ENCODE results near the gene GNE.
"Not testable (repeated sequence)": the region's sequence is repeated elsewhere in the genome, so short reads cannot be mapped to it uniquely, and the experiment has no call there.

GNE gene

DNA sequence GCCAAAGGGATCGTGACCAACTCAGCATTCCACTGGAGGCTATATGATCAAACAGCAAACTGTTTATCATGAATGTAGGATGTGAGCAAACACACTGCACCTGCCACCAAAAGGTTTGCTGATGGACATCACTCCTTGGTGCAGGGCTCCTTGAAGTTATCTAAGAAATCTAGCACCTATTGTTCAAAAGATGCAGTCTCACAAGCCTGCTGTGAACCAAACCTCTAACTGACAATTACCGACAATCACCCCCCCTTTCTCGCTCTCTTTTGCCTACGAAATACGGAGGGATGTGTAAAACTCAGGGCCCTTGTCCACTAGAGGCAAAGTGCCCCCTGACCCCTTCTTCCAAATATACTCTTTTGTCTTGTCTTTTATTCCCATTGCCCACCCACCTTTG lies 70.0 kb downstream of the GNE start:
- no peak for DNase-seq (ENCODE audit: low read depth in 2 of 2)
- TF ChIP-seq, protein P1, sequence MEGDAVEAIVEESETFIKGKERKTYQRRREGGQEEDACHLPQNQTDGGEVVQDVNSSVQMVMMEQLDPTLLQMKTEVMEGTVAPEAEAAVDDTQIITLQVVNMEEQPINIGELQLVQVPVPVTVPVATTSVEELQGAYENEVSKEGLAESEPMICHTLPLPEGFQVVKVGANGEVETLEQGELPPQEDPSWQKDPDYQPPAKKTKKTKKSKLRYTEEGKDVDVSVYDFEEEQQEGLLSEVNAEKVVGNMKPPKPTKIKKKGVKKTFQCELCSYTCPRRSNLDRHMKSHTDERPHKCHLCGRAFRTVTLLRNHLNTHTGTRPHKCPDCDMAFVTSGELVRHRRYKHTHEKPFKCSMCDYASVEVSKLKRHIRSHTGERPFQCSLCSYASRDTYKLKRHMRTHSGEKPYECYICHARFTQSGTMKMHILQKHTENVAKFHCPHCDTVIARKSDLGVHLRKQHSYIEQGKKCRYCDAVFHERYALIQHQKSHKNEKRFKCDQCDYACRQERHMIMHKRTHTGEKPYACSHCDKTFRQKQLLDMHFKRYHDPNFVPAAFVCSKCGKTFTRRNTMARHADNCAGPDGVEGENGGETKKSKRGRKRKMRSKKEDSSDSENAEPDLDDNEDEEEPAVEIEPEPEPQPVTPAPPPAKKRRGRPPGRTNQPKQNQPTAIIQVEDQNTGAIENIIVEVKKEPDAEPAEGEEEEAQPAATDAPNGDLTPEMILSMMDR (IDR thresholded peaks at IDR 0.05; ENCODE audit: low read depth, low read length): no peak
- H3K4me3 ChIP-seq (replicated peaks in 1 of 2; ENCODE audit: low read depth in 2 of 2, low read length in 2 of 2): no peak overlapping the region

DNA sequence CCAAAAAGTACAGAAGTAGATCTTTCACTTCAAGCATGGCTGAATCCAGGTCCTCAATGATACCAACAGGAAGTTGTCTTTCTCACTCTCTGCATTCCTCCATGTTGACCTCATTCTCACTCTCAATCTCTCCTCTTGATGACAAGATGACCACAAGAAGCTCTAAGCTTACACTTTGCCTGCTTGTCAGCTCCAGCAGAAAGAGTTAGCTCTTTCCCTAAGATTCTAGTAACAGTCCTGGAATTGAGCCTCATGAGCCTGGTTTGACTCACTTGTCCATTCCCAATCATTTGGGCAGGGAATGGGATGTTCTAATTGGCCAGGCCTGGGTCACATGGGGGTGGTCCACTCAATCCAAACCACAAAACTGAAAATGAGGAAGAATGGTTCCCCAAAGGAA lies 70.8 kb downstream of the GNE start:
- peak; percentile 73 to 77 for DNase-seq (ENCODE audit: low read depth in 2 of 2)
- H3K4me3 ChIP-seq (replicated peaks in 1 of 2; ENCODE audit: low read depth in 2 of 2, low read length in 2 of 2): no peak overlapping the region
- TF ChIP-seq, protein P1 (IDR thresholded peaks at IDR 0.05; ENCODE audit: low read depth, low read length): no peak

DNA sequence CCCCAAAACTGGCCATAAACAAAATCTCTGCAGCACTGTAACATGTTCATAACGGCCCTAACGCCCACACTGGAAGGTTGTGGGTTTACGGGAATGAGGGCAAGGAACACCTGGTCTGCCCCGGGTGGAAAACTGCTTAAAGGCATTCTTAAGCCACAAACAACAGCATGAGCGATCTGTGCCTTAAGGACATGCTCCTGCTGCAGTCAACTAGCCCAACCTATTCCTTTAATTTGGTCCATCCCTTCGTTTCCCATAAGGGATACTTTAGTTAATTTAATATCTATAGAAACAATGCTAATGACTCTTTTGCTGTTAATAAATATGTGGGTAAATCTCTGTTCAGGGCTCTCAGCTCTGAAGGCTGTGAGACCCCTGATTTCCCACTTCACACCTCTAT lies 78.0 kb downstream of the GNE start:
- not testable (repeated sequence) for DNase-seq (ENCODE audit: low read depth in 2 of 2); H3K4me3 ChIP-seq (replicated peaks in 1 of 2; ENCODE audit: low read depth in 2 of 2, low read length in 2 of 2)

DNA sequence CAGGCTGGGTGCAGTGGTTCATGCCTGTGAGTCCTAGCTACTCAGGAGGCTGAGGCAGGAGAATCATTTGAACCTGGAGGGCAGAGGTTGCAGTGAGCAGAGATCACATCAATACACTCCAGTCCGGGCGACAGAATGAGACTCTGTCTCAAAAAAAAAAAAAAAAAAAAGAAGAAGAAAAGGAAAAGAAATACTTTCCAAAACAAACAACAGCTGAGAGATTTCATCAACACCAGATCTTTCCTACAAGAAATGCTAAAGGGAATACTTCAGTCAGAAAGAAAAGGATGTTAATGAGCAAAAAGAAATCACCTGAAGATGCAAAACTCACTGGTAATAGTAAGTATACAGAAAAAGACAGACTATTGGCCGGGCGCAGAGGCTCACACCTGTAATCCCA lies 80.7 kb downstream of the GNE start:
- no peak overlapping the region for H3K4me3 ChIP-seq (replicated peaks in 1 of 2; ENCODE audit: low read depth in 2 of 2, low read length in 2 of 2)
- TF ChIP-seq, protein P1 (IDR thresholded peaks at IDR 0.05; ENCODE audit: low read depth, low read length): no peak
- DNase-seq (ENCODE audit: low read depth in 2 of 2): no peak

DNA sequence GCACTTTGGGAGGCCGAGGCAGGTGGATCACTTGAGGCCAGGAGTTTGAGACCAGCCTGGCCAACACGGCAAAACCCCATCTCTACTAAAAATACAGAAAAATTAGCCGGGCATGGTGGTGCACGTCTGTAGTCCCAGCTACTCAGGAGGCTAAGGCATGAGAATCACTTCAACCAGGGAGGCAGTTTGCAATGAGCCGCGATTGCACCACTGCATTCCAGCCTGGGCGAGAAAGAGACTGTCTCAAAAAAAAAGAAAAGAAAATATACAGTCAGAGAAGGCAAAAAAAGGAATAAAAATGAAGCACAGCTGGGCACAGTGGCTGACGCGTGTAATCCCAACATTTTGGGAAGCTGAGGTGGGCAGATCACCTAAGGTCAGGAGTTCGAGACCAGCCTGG lies 81.8 kb downstream of the GNE start:
- not testable (repeated sequence) for DNase-seq (ENCODE audit: low read depth in 2 of 2); H3K4me3 ChIP-seq (replicated peaks in 1 of 2; ENCODE audit: low read depth in 2 of 2, low read length in 2 of 2)

DNA sequence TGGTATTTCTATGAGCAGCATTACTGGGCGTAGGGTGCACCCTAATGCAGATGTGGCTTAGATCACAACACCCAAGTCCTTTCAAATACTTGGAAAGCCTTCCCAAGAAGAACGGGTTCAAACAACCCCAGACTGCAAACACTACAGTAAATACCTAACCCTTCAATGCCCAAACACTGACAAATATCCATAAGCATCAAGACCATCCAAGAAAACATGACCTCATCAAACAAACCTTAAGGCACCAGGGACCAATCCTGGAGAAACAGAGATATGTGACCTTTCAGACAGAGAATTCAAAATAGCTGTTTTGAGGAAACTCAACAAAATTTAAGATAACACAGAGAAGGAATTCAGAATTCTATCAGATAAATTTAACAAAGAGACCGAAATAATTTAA lies 83.0 kb downstream of the GNE start:
- DNase-seq (ENCODE audit: low read depth in 2 of 2); H3K4me3 ChIP-seq (replicated peaks in 1 of 2; ENCODE audit: low read depth in 2 of 2, low read length in 2 of 2): not testable (repeated sequence)

DNA sequence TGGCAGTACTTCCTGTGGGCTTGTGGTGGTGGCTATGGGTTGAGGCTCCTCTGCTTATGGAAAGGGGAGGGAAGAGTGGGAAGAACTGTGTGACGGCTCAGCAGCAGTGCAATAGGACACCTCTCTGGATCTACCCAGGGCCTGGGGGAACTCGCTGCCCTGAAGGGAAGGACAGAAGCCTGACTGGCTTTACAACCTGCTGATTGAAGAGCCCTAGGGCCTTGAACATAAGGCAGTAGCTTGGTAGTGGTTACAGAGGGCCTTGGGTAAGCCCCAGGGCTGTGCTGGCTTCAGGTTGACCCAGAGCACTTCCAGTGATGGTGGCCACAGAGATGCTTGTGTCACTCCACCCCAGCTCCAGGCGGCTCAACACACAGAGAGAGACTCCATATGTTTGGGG lies 83.5 kb downstream of the GNE start:
- no peak for DNase-seq (ENCODE audit: low read depth in 2 of 2)
- TF ChIP-seq, protein P1 (IDR thresholded peaks at IDR 0.05; ENCODE audit: low read depth, low read length): no peak

DNA sequence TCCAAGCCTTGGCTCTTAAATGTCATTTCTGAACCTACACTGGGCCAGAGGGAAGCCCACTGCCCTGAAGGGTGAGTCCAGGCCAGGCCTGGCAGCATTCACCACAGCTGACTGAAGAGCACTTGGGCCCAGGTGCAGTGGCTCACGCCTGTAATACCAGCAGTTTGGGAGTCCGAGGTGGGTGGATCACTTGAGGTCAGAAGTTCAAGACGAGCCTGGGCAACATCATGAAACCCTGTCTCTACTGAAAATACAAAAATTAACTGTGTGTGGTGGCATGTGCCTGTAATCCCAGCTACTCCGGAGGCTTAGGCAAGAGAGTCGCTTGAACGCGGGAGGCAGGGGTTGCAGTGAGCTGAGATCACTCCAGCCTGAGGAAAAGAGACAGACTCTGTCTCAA lies 84.0 kb downstream of the GNE start:
- no peak overlapping the region for H3K4me3 ChIP-seq (replicated peaks in 1 of 2; ENCODE audit: low read depth in 2 of 2, low read length in 2 of 2)
- DNase-seq (ENCODE audit: low read depth in 2 of 2): no peak
- TF ChIP-seq, protein P1 (IDR thresholded peaks at IDR 0.05; ENCODE audit: low read depth, low read length): no peak

More for the DNA sequence above, 83.5 kb downstream of the GNE start:
- no peak overlapping the region for H3K4me3 ChIP-seq (replicated peaks in 1 of 2; ENCODE audit: low read depth in 2 of 2, low read length in 2 of 2)

DNA sequence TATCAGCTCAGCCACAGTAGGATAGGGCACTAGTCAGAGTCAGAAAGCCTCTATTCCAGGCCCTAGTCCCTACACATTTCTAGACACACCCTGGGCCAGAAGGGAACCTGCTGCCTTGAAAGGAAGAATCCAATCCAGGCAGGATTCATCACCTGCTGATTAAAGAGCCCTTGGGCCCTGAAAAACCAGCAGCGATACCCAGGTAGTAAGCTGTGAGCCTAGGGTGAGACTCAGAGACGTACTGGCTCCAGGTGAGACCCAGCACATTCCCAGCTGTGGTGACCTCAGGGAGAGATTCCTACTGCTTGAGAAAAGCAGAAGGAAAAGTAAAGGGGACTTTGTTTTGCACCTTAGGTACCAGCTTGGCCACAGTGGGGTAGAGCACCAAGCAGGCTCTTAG lies 84.4 kb downstream of the GNE start:
- H3K4me3 ChIP-seq (replicated peaks in 1 of 2; ENCODE audit: low read depth in 2 of 2, low read length in 2 of 2): no peak overlapping the region
- TF ChIP-seq, protein P1 (IDR thresholded peaks at IDR 0.05; ENCODE audit: low read depth, low read length): no peak
- no peak for DNase-seq (ENCODE audit: low read depth in 2 of 2)

All from cardiac fibroblast (primary cell).